Measurements from ENCODE around the gene AHNAK.

GRCh38 chr11:62390237-62390636 is 156.4 kb downstream of the AHNAK start:
- no peak for TF ChIP-seq CEBPB (IDR thresholded peaks at IDR 0.05; ENCODE audit: low read depth, low read length)
- no peak for TF ChIP-seq FOSL1 (IDR thresholded peaks at IDR 0.05; ENCODE audit: insufficient read depth, low read depth, low read length)
- no peak for TF ChIP-seq CTCF (IDR thresholded peaks at IDR 0.05; ENCODE audit: control extremely low read depth in 1 of 3, insufficient read depth in 1 of 3, low read depth in 1 of 3, low read length in 3 of 3)
- TF ChIP-seq HDAC6 (IDR thresholded peaks at IDR 0.05; ENCODE audit: low read depth, low read length) = no peak
- no peak for TF ChIP-seq SRF (IDR thresholded peaks at IDR 0.05; ENCODE audit: low read depth, low read length)
- TF ChIP-seq TAF1 (IDR thresholded peaks at IDR 0.05; ENCODE audit: low read depth, low read length) = no peak
- TF ChIP-seq RAD21 (IDR thresholded peaks at IDR 0.05 in 1 of 2, conservative IDR thresholded peaks at IDR 0.05 in 1 of 2; ENCODE audit: low read depth in 2 of 2, low read length in 2 of 2) = no peak
- TF ChIP-seq MAX (IDR thresholded peaks at IDR 0.05) = no peak
- TF ChIP-seq POLR2AphosphoS5 (IDR thresholded peaks at IDR 0.05; ENCODE audit: low read depth, low read length) = no peak
- no peak for TF ChIP-seq RXRA (IDR thresholded peaks at IDR 0.05; ENCODE audit: insufficient read depth, low read depth, low read length)
